Stimulated activated CD4-positive, alpha-beta T cell treated with anti-CD3 and anti-CD28 coated beads, Interleukin-15, amount 100 ng/mL, for 24 hours (primary cell): ENCODE results near the gene MST1.
"Not testable (repeated sequence)": the region's sequence is repeated elsewhere in the genome, so short reads cannot be mapped to it uniquely, and the experiment has no call there.

Experiments used
- DNase-seq: peaks from one replicate; pipeline ENCODE4 v3.0.0-alpha.2; 2020

MST1 gene

GRCh38 chr3:49700453-49701128 lies 11.3 kb upstream of the MST1 start:
- no peak for DNase-seq

GRCh38 chr3:49700014-49700413 lies 10.7 kb upstream of the MST1 start:
- no peak for DNase-seq

GRCh38 chr3:49699281-49699979 lies 10.2 kb upstream of the MST1 start:
- DNase-seq: no peak

- not testable (repeated sequence) for DNase-seq
Observed at GRCh38 chr3:49695350-49696015, 6.2 kb upstream of the MST1 start.

- DNase-seq: not testable (repeated sequence)
Observed at GRCh38 chr3:49694409-49695070, 5.3 kb upstream of the MST1 start.

GRCh38 chr3:49691481-49691880 lies 2.2 kb upstream of the MST1 start:
- not testable (repeated sequence) for DNase-seq

GRCh38 chr3:49690856-49691255 lies 1.6 kb upstream of the MST1 start:
- DNase-seq: not testable (repeated sequence)

- DNase-seq: not testable (repeated sequence)
Observed at GRCh38 chr3:49689908-49690624, 792 bp upstream of the MST1 start.

GRCh38 chr3:49688338-49689045 lies 782 bp downstream of the MST1 start:
- DNase-seq: not testable (repeated sequence)

- DNase-seq: not testable (repeated sequence)
Observed at GRCh38 chr3:49687424-49687795, 1.9 kb downstream of the MST1 start.

- DNase-seq: peak; percentile 77
Observed at GRCh38 chr3:49686769-49687423, 2.4 kb downstream of the MST1 start.

GRCh38 chr3:49686346-49686745 lies 2.9 kb downstream of the MST1 start:
- DNase-seq: peak; percentile 49

GRCh38 chr3:49685846-49686245 lies 3.4 kb downstream of the MST1 start:
- DNase-seq: not testable (repeated sequence)

- not testable (repeated sequence) for DNase-seq
Observed at GRCh38 chr3:49685103-49685502, 4.2 kb downstream of the MST1 start.

GRCh38 chr3:49684453-49684852 lies 4.8 kb downstream of the MST1 start:
- DNase-seq: not testable (repeated sequence)

GRCh38 chr3:49683162-49683561 lies 6.1 kb downstream of the MST1 start:
- no peak for DNase-seq

GRCh38 chr3:49681543-49681942 lies 7.7 kb downstream of the MST1 start:
- no peak for DNase-seq

GRCh38 chr3:49681232-49681522 lies 8.1 kb downstream of the MST1 start:
- no peak for DNase-seq

GRCh38 chr3:49680493-49681231 lies 8.6 kb downstream of the MST1 start:
- DNase-seq: no peak

GRCh38 chr3:49675912-49676311 lies 13.4 kb downstream of the MST1 start:
- no peak for DNase-seq

GRCh38 chr3:49674497-49674983 lies 14.7 kb downstream of the MST1 start:
- peak; percentile 60 for DNase-seq
